ENCODE measurements around the gene ZNF862. TPM values are rescaled to one million over a fixed set of nuclear protein-coding genes. Genes with fewer than 3 reads are reported as not detected.
A peak's percentile ranks its signal among the peaks of the same experiment; 100 is the strongest.

Gene ZNF862
- total and polyA plus RNA-seq, 2 of the 13 experiments (the other 11 are each of a cell fraction or from before 2014, with no cell fraction given), result 0.89 to 2.0 TPM

- TF ChIP-seq ZNF687 (CRISPR knock-in tag; IDR thresholded peaks at IDR 0.05) (peak; percentile 33; the same call in 1 of the 2 replicates), SMC3 (IDR thresholded peaks at IDR 0.05; ENCODE audit: low read length) (peak; percentile 13; the same call in 1 of the 2 replicates), FOXA1 (IDR thresholded peaks at IDR 0.05) (no peak), FOXA1 (CRISPR knock-in tag; IDR thresholded peaks at IDR 0.05) (no peak), ZNF546 (CRISPR knock-in tag; conservative IDR thresholded peaks at IDR 0.05) (no peak), ZBTB4 (CRISPR knock-in tag; IDR thresholded peaks at IDR 0.05; ENCODE audit: borderline replicate concordance) (no peak), REPIN1 (CRISPR knock-in tag; IDR thresholded peaks at IDR 0.05; ENCODE audit: borderline replicate concordance, low read depth) (0 out of 2 replicates have a peak, but pooled peaks have one; percentile 37), HNRNPL (IDR thresholded peaks at IDR 0.05; ENCODE audit: low read depth, low read length) (peak; percentile 56; the same call in 1 of the 2 replicates), ATAD3A (CRISPR knock-in tag; IDR thresholded peaks at IDR 0.05) (no peak)
- TF ChIP-seq, protein P1, sequence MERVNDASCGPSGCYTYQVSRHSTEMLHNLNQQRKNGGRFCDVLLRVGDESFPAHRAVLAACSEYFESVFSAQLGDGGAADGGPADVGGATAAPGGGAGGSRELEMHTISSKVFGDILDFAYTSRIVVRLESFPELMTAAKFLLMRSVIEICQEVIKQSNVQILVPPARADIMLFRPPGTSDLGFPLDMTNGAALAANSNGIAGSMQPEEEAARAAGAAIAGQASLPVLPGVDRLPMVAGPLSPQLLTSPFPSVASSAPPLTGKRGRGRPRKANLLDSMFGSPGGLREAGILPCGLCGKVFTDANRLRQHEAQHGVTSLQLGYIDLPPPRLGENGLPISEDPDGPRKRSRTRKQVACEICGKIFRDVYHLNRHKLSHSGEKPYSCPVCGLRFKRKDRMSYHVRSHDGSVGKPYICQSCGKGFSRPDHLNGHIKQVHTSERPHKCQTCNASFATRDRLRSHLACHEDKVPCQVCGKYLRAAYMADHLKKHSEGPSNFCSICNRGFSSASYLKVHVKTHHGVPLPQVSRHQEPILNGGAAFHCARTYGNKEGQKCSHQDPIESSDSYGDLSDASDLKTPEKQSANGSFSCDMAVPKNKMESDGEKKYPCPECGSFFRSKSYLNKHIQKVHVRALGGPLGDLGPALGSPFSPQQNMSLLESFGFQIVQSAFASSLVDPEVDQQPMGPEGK (CRISPR knock-in tag; IDR thresholded peaks at IDR 0.05), result 0 out of 2 replicates have a peak, but pooled peaks have one; percentile 27
These were observed 22.9 kb downstream of the ZNF862 start (continued) for GRCh38 chr7:149860821-149861727.
